A549 (cell line): ENCODE results near the gene PPRC1. TPM values are rescaled to one million over a fixed set of nuclear protein-coding genes. Genes with fewer than 3 reads are reported as not detected.

Experiments used
- ATAC-seq, 2 experiments: fragments of 200-7000 bp in 1 of 2; fragments of >200 bp in 1 of 2; cut with Nextera tagmentation in 1 of 2; cut with Tn5 transposase in 1 of 2; 3 replicates each; pipeline versions ENCODE4 v1.8.0 to v1.9.1; 2018 to 2020; ENCODE audit warnings: mild to moderate bottlenecking in 1 of 2, moderate library complexity in 1 of 2
- CTCF ChIA-PET: fragments of 300-600 bp; sonication (Branson Sonifier 250); formaldehyde crosslinking; extraction: SDS; loops from one replicate; lab custom pipeline; 2021; ENCODE audit warnings: antibody characterized with exemption, inconsistent platforms; lab: Yijun Ruan, JAX
- POLR2A ChIA-PET: fragments of 350-600 bp; formaldehyde crosslinking; extraction: SDS; loops from one replicate; lab custom pipeline; 2021; ENCODE audit warnings: antibody characterized with exemption, inconsistent platforms; lab: Yijun Ruan, JAX
- DNase-seq, 2 experiments: peaks; one replicate each; pipeline versions ENCODE4 v3.0.0 to v3.0.0-alpha.2; 2011 to 2016; ENCODE audit warnings: low read depth in 1 of 2, low spot score in 1 of 2
- FAIRE-seq: peaks from 2 replicates; lab custom pipeline; 2011; peaks lifted over from hg19 to GRCh38; lab: Jason Lieb, UNC
- H3K27ac ChIP-seq, 2 experiments: fragments of >200 bp; sonication (Bioruptor Twin); formaldehyde crosslinking; 3 replicates each; pipeline ENCODE4 v1.5.1; 2016 to 2017
- H3K4me1 ChIP-seq: fragments of >200 bp; sonication (Bioruptor Twin); formaldehyde crosslinking; 3 replicates; pipeline ENCODE4 v1.6.1; 2016
- H3K4me2 ChIP-seq: fragments of >200 bp; sonication (Bioruptor Twin); formaldehyde crosslinking; 3 replicates; pipeline ENCODE4 v1.6.1; 2016
- H3K4me3 ChIP-seq: fragments of >200 bp; sonication (Bioruptor Twin); formaldehyde crosslinking; 3 replicates; pipeline ENCODE4 v1.5.1; 2016
- H3K9me3 ChIP-seq: fragments of >200 bp; sonication (Bioruptor Twin); formaldehyde crosslinking; 3 replicates; pipeline ENCODE4 v1.6.1; 2016
- CBX2 ChIP-seq: fragments of 200-600 bp; sonication (generic); IDR thresholded peaks from 2 replicates; pipeline ENCODE4 v1.6.1; 2016; ENCODE audit warnings: low read depth, mild to moderate bottlenecking, borderline replicate concordance
- CEBPB ChIP-seq, 2 experiments: fragments of >200 bp in 1 of 2; sonication (Bioruptor Twin) in 1 of 2; formaldehyde crosslinking in 1 of 2; IDR thresholded peaks; 2 replicates each; pipeline ENCODE4 v1.6.1; 2012 to 2016
- NFE2L2 ChIP-seq: fragments of 150-350 bp; conservative IDR thresholded peaks from 2 replicates; pipeline ENCODE4 v1.6.1; 2014; ENCODE audit warnings: low read length
- USF2 ChIP-seq: fragments of 450-650 bp; IDR thresholded peaks from 2 replicates; pipeline ENCODE4 v1.6.1; 2014; ENCODE audit warnings: antibody characterized with exemption
- WGBS: methylation state at CpG from one replicate; pipeline ENCODE4 v1.1.6; 2017; ENCODE audit errors: missing lambda C conversion rate; 5-methylcytosine and 5-hydroxymethylcytosine counted together
- polyA plus RNA-seq, 4 experiments: library from polyadenylated mRNA; depleted of rRNA in 3 of 4; stranded (reverse); fragments of >200 nt; fragmentation: RNase III in 1 of 4; extraction: RNeasy Plus Mini Kit Qiagen cat#74134 plus additional on column Dnase treatment in 1 of 4; gene quantifications; 2 replicates in 3 of 4; 3 replicates in 1 of 4; pipeline ENCODE4 v1.2.3, GENCODE V29; 2011 to 2017
- small RNA-seq, 6 experiments: library from RNA; depleted of rRNA; stranded (forward); fragments of <200 nt; gene quantifications; one replicate each; pipeline ENCODE3, GENCODE V24; 2012

The PPRC1 gene
- polyA plus RNA-seq, 2 of the 4 experiments (the other 2 are of a cell fraction), result 27.0 to 44.1 TPM

DNA sequence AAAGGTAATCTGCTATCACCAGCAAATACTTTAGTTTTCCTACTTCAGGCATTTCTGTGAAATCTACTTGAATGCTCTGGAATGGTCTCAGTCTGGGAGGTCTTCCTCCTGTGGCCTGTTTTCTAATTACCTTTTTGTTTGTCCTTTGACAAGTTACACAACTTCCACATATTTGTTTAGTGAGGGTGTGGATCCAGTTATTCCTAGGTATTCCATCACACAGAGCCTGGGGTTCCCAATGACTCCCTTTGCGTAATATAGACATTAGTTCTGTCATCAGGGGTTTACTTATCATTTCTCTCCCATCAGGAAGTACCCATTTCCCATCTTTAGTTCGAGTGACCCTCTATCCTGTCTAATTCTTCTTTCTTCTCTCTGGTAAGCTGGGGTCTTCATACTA is 65.2 kb downstream of the PPRC1 start:
- 0 out of 3 replicates have a peak, but pooled peaks cover 1% of the 10 kb centered on the region for H3K9me3 ChIP-seq
- no peak for FAIRE-seq
- ChIA-PET CTCF (interaction anchor here (1.2 to 2.8 kb wide), 2 partner anchors 10 to 32 kb away, joined by 3 to 14 read pairs; no protein-coding TSS in a partner anchor), POLR2A (no interaction called here)
- H3K4me3 ChIP-seq, result no peak overlapping the region
- DNase-seq, result peak in 1 of 2 experiments; percentile 54
- WGBS, result 34% methylated on average over 2 of the region's 2 CpGs
- no peak overlapping the region for H3K27ac ChIP-seq
- peak in 1 of 2 experiments; percentile 54; a peak in 1 of 6 replicates for ATAC-seq
- peak overlapping the region; percentile 41 for H3K4me2 ChIP-seq
- TF ChIP-seq USF2 (no peak), CBX2 (no peak), NFE2L2 (no peak), CEBPB (IDR thresholded peaks at IDR 0.05) (peak in 1 of 2 experiments; percentile 38; a peak in 1 of 4 replicates)
- peaks cover 6% of the 10 kb centered on the region; the same call in 1 of the 3 replicates for H3K4me1 ChIP-seq

Small RNA genes lying within 50 kb of the gene (small RNA-seq; reads per million reads assigned to genes)
- 0 reads per million in 6 experiments for gene AL500527.1
- 0 reads per million in 6 experiments for gene AL500527.2

Other genes starting within 250 kb of the PPRC1 start
- gene ARMH3, start 76.9 kb upstream of the PPRC1 start, polyA plus RNA-seq (2011; rRNA removed), result 17.3 and 20.1 TPM in 2 replicates
- 11.3 to 13.3 TPM (median 12.7 TPM) in 3 replicates for gene ARMH3, start 76.9 kb upstream of the PPRC1 start, polyA plus RNA-seq (2017; fragmentation: RNase III; extraction: RNeasy Plus Mini Kit Qiagen cat#74134 plus additional on column Dnase treatment)
- 5.6 and 7.6 TPM in 2 replicates for gene HPS6, start 67.7 kb upstream of the PPRC1 start, polyA plus RNA-seq (2011; rRNA removed)
- gene HPS6, start 67.7 kb upstream of the PPRC1 start, polyA plus RNA-seq (2017; fragmentation: RNase III; extraction: RNeasy Plus Mini Kit Qiagen cat#74134 plus additional on column Dnase treatment), result 13.0 to 16.7 TPM (median 15.3 TPM) in 3 replicates
- 47.0 and 47.5 TPM in 2 replicates for gene LDB1, start 12.7 kb upstream of the PPRC1 start, polyA plus RNA-seq (2011; rRNA removed)
- 33.3 to 37.3 TPM (median 37.2 TPM) in 3 replicates for gene LDB1, start 12.7 kb upstream of the PPRC1 start, polyA plus RNA-seq (2017; fragmentation: RNase III; extraction: RNeasy Plus Mini Kit Qiagen cat#74134 plus additional on column Dnase treatment)
- gene NOLC1, start 19.3 kb downstream of the PPRC1 start, polyA plus RNA-seq (2011; rRNA removed), result 128 and 188 TPM in 2 replicates
- gene NOLC1, start 19.3 kb downstream of the PPRC1 start, polyA plus RNA-seq (2017; fragmentation: RNase III; extraction: RNeasy Plus Mini Kit Qiagen cat#74134 plus additional on column Dnase treatment), result 123 to 155 TPM (median 129 TPM) in 3 replicates
- 0.53 and 0.86 TPM in 2 replicates for gene ELOVL3, start 93.3 kb downstream of the PPRC1 start, polyA plus RNA-seq (2011; rRNA removed)
- gene ELOVL3, start 93.3 kb downstream of the PPRC1 start, polyA plus RNA-seq (2017; fragmentation: RNase III; extraction: RNeasy Plus Mini Kit Qiagen cat#74134 plus additional on column Dnase treatment), result 0.22 to 0.41 TPM (median 0.30 TPM) in 3 replicates
- not detected in 2 replicates for gene PITX3, start 108.5 kb downstream of the PPRC1 start, polyA plus RNA-seq (2011; rRNA removed)
- 0.09 TPM in 1 of 3 replicates, not detected in the others for gene PITX3, start 108.5 kb downstream of the PPRC1 start, polyA plus RNA-seq (2017; fragmentation: RNase III; extraction: RNeasy Plus Mini Kit Qiagen cat#74134 plus additional on column Dnase treatment)
- gene GBF1, start 112.5 kb downstream of the PPRC1 start, polyA plus RNA-seq (2011; rRNA removed), result 21.3 and 34.7 TPM in 2 replicates
- gene GBF1, start 112.5 kb downstream of the PPRC1 start, polyA plus RNA-seq (2017; fragmentation: RNase III; extraction: RNeasy Plus Mini Kit Qiagen cat#74134 plus additional on column Dnase treatment), result 20.4 to 22.2 TPM (median 22.1 TPM) in 3 replicates